ENCODE data around the gene RCBTB2. TPM values are rescaled to one million over a fixed set of nuclear protein-coding genes. Genes with fewer than 3 reads are reported as not detected.
"Not testable (repeated sequence)": the region's sequence is repeated elsewhere in the genome, so short reads cannot be mapped to it uniquely, and the experiment has no call there.

Gene RCBTB2
- total RNA-seq (ENCODE audit: low replicate concordance), result 6.3 and 7.0 TPM in 2 replicates

GRCh38 chr13:48532506-48533499 lies at the start of gene RCBTB2:
TSS of gene RCBTB2 (minus strand) at chr13:48533080. CDS start at chr13:48521939, 11,141 bp downstream.
- TF ChIP-seq, protein P1, sequence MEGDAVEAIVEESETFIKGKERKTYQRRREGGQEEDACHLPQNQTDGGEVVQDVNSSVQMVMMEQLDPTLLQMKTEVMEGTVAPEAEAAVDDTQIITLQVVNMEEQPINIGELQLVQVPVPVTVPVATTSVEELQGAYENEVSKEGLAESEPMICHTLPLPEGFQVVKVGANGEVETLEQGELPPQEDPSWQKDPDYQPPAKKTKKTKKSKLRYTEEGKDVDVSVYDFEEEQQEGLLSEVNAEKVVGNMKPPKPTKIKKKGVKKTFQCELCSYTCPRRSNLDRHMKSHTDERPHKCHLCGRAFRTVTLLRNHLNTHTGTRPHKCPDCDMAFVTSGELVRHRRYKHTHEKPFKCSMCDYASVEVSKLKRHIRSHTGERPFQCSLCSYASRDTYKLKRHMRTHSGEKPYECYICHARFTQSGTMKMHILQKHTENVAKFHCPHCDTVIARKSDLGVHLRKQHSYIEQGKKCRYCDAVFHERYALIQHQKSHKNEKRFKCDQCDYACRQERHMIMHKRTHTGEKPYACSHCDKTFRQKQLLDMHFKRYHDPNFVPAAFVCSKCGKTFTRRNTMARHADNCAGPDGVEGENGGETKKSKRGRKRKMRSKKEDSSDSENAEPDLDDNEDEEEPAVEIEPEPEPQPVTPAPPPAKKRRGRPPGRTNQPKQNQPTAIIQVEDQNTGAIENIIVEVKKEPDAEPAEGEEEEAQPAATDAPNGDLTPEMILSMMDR (IDR thresholded peaks at IDR 0.05; ENCODE audit: insufficient read depth, low read length), result no peak
- peak; percentile 98 for DNase-seq (ENCODE audit: low read depth)
- peak within 1 kb of the TSS; percentile 82 for H3K4me3 ChIP-seq (ENCODE audit: low read depth, low read length)

DNA sequence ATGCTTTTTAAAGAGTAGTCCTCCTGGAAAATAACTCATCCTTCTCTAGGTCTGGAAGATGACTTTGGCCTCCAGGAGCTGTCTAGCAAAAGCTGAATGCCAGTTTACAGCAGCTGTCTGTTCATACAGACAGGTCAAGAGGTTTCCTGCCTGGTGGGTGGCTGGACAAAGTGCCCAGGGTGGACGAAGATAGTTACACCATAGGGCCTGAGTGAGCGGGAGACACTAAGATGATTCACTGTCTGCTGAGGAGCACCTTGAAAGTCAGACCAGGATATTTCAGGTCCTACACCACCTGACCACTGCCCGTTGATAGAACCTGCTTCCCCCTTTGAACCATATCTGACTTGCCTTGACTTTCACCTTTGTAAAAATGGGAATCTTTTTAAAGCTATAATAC lies 49.2 kb upstream of the RCBTB2 start:
- no peak for DNase-seq (ENCODE audit: low read depth)
- TF ChIP-seq, protein P1 (IDR thresholded peaks at IDR 0.05; ENCODE audit: insufficient read depth, low read length), result no peak
- H3K4me3 ChIP-seq (ENCODE audit: low read depth, low read length), result no peak overlapping the region

GRCh38 chr13:48580896-48581295 lies 48.0 kb upstream of the RCBTB2 start:
- peak; percentile 28 for DNase-seq (ENCODE audit: low read depth)
- no peak overlapping the region for H3K4me3 ChIP-seq (ENCODE audit: low read depth, low read length)
- TF ChIP-seq, protein P1 (IDR thresholded peaks at IDR 0.05; ENCODE audit: insufficient read depth, low read length), result no peak

- TF ChIP-seq, protein P1 (IDR thresholded peaks at IDR 0.05; ENCODE audit: insufficient read depth, low read length), result peak; percentile 68
- DNase-seq (ENCODE audit: low read depth), result peak; percentile 80
- no peak overlapping the region for H3K4me3 ChIP-seq (ENCODE audit: low read depth, low read length)
Observed at GRCh38 chr13:48580185-48580803, 47.4 kb upstream of the RCBTB2 start.

- DNase-seq (ENCODE audit: low read depth); H3K4me3 ChIP-seq (ENCODE audit: low read depth, low read length): not testable (repeated sequence)
Observed at GRCh38 chr13:48579919-48580180, 47.0 kb upstream of the RCBTB2 start.

- TF ChIP-seq, protein P1 (IDR thresholded peaks at IDR 0.05; ENCODE audit: insufficient read depth, low read length), result no peak
- H3K4me3 ChIP-seq (ENCODE audit: low read depth, low read length), result no peak overlapping the region
- no peak for DNase-seq (ENCODE audit: low read depth)
Observed at GRCh38 chr13:48579165-48579918, 46.5 kb upstream of the RCBTB2 start.
